Measurements from ENCODE around the gene STIM1.
A peak's percentile ranks its signal among the peaks of the same experiment; 100 is the strongest.
"Not testable (repeated sequence)": the region's sequence is repeated elsewhere in the genome, so short reads cannot be mapped to it uniquely, and the experiment has no call there.

The STIM1 gene

GRCh38 chr11:3854977-3855807 is at the start of gene STIM1:
STIM1 (plus strand) TSS chr11:3855664; CDS start chr11:3856271, 607 bp downstream.
- peak; percentile 98 for DNase-seq

GRCh38 chr11:3807909-3808860 is 47.3 kb upstream of the STIM1 start, which contains the start of gene PGAP2:
PGAP2 (plus strand) TSS chr11:3808560; CDS start chr11:3811260, 2,700 bp downstream.
- DNase-seq = peak; percentile 74

GRCh38 chr11:3808861-3809623 is 46.4 kb upstream of the STIM1 start:
- peak; percentile 56 for DNase-seq

GRCh38 chr11:3809624-3809928 is 45.9 kb upstream of the STIM1 start:
- no peak for DNase-seq

GRCh38 chr11:3810446-3810845 is 45.0 kb upstream of the STIM1 start:
- DNase-seq = no peak

- no peak for DNase-seq
Measured at GRCh38 chr11:3810951-3811350, 44.5 kb upstream of the STIM1 start.

- DNase-seq = not testable (repeated sequence)
Measured at GRCh38 chr11:3814832-3815231, 40.6 kb upstream of the STIM1 start.

- DNase-seq = no peak
Measured at GRCh38 chr11:3815845-3816244, 39.6 kb upstream of the STIM1 start.

- no peak for DNase-seq
Measured at GRCh38 chr11:3816673-3817072, 38.8 kb upstream of the STIM1 start.

- DNase-seq = no peak
Measured at GRCh38 chr11:3817181-3817800, 38.2 kb upstream of the STIM1 start.

GRCh38 chr11:3820971-3821370 is 34.5 kb upstream of the STIM1 start:
- no peak for DNase-seq

GRCh38 chr11:3822312-3822711 is 33.2 kb upstream of the STIM1 start:
- no peak for DNase-seq

GRCh38 chr11:3823303-3823702 is 32.2 kb upstream of the STIM1 start:
- peak; percentile 29 for DNase-seq

- no peak for DNase-seq
Measured at GRCh38 chr11:3823762-3824506, 31.5 kb upstream of the STIM1 start.

- DNase-seq = peak; percentile 88
Measured at GRCh38 chr11:3824714-3825472, 30.6 kb upstream of the STIM1 start.

GRCh38 chr11:3825473-3826154 is 29.9 kb upstream of the STIM1 start:
- no peak for DNase-seq

GRCh38 chr11:3826721-3827120 is 28.7 kb upstream of the STIM1 start:
- no peak for DNase-seq

GRCh38 chr11:3827434-3828186 is 27.9 kb upstream of the STIM1 start:
- no peak for DNase-seq

GRCh38 chr11:3830088-3830487 is 25.4 kb upstream of the STIM1 start:
- no peak for DNase-seq

- DNase-seq = no peak
Measured at GRCh38 chr11:3830730-3831129, 24.7 kb upstream of the STIM1 start.

All from suppressor macrophage treated with lipopolysaccharide for 4 hours (primary cell).